Liver (tissue), 3 donors: ENCODE data around the gene SLC38A2.

Experiments
- SP1 ChIP-seq: IDR thresholded peaks from 2 replicates; pipeline ENCODE4 v1.6.1; 2018; ENCODE audit warnings: antibody characterized with exemption, mild to moderate bottlenecking
- TF ChIP-seq, protein P1 (sequence below): fragments of 150-350 bp; IDR thresholded peaks from 2 replicates; pipeline ENCODE4 v1.5.1; 2017; ENCODE audit warnings: improper control_type of control experiment, low read depth, low read length; ENCODE audit not compliant: missing input control
- donor health status: healthy.
- donor health status: healthy.

DNA sequence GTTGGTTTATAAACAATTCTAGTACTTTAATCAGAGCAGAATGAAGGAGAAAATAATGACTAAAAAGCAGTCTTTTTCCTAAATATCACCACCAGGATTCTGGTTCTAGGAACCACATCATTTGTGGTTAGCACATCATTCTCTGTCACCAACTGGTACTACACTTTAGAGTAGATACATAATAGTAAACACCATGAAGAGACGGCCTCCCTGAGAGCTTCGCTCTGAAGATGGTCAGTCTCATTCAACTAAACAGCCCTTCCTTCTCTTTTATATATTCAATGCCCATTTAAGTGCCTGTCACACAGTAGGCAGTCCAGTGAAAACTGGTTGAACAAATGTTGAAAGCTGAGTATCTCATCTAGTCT lies 10.9 kb downstream of the SLC38A2 start:
- TF ChIP-seq SP1: no peak
- TF ChIP-seq, protein P1, sequence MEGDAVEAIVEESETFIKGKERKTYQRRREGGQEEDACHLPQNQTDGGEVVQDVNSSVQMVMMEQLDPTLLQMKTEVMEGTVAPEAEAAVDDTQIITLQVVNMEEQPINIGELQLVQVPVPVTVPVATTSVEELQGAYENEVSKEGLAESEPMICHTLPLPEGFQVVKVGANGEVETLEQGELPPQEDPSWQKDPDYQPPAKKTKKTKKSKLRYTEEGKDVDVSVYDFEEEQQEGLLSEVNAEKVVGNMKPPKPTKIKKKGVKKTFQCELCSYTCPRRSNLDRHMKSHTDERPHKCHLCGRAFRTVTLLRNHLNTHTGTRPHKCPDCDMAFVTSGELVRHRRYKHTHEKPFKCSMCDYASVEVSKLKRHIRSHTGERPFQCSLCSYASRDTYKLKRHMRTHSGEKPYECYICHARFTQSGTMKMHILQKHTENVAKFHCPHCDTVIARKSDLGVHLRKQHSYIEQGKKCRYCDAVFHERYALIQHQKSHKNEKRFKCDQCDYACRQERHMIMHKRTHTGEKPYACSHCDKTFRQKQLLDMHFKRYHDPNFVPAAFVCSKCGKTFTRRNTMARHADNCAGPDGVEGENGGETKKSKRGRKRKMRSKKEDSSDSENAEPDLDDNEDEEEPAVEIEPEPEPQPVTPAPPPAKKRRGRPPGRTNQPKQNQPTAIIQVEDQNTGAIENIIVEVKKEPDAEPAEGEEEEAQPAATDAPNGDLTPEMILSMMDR: no peak
